Measurements from ENCODE around the gene AEBP2.

DNA sequence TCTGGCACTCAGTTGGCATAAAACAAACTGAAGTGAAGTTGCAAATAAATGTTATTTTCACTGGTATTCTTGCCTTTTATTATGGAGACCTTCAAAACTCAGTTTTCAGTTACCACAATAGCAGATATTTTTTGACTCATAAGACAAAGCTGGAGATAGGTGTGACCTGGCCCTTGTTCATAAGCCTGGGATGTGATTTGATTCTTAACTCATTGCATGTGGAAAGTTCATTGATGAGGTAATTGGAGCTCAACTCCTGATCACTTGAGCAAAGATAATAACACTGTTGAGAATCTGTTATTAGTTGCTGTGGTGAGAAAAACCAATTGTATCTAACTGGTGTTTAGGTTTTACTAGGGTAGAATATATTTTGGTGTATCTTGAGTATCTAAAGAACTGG, 105.1 kb downstream of the AEBP2 start:
- TF ChIP-seq, protein P1, sequence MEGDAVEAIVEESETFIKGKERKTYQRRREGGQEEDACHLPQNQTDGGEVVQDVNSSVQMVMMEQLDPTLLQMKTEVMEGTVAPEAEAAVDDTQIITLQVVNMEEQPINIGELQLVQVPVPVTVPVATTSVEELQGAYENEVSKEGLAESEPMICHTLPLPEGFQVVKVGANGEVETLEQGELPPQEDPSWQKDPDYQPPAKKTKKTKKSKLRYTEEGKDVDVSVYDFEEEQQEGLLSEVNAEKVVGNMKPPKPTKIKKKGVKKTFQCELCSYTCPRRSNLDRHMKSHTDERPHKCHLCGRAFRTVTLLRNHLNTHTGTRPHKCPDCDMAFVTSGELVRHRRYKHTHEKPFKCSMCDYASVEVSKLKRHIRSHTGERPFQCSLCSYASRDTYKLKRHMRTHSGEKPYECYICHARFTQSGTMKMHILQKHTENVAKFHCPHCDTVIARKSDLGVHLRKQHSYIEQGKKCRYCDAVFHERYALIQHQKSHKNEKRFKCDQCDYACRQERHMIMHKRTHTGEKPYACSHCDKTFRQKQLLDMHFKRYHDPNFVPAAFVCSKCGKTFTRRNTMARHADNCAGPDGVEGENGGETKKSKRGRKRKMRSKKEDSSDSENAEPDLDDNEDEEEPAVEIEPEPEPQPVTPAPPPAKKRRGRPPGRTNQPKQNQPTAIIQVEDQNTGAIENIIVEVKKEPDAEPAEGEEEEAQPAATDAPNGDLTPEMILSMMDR (conservative IDR thresholded peaks at IDR 0.05 in 1 of 2, IDR thresholded peaks at IDR 0.05 in 1 of 2; ENCODE audit: extremely low read depth in 1 of 2, insufficient read depth in 1 of 2, low read depth in 1 of 2, low read length in 2 of 2) = no peak
- TF ChIP-seq EZH2 (IDR thresholded peaks at IDR 0.05; ENCODE audit: borderline replicate concordance, low read length) = no peak
